Activated T-cell treated with anti-CD3 and anti-CD28 coated beads, Interleukin-2, amount 50 U/mL, for 24 hours (primary cell): ENCODE data around the gene NIT2.

ENCODE experiments used
- DNase-seq: peaks from one replicate; pipeline ENCODE4 v3.0.0-alpha.2; 2020
- H3K27ac Mint-ChIP-seq: 2 replicates; pipeline ENCODE4 v1.8.0; 2020; ENCODE audit warnings: mild to moderate bottlenecking, mixed read lengths
- H3K27me3 Mint-ChIP-seq: 2 replicates; pipeline ENCODE4 v1.8.0; 2020; ENCODE audit warnings: mixed read lengths
- H3K36me3 Mint-ChIP-seq: 2 replicates; pipeline ENCODE4 v1.8.0; 2020; ENCODE audit warnings: low read depth, mixed read lengths
- H3K4me1 Mint-ChIP-seq: 2 replicates; pipeline ENCODE4 v1.8.0; 2020; ENCODE audit warnings: low read depth, mixed read lengths
- H3K4me3 Mint-ChIP-seq: 2 replicates; pipeline ENCODE4 v1.8.0; 2020; ENCODE audit warnings: mild to moderate bottlenecking, moderate library complexity, mixed read lengths
- H3K9me3 Mint-ChIP-seq: 2 replicates; pipeline ENCODE4 v1.8.0; 2020; ENCODE audit warnings: mixed read lengths

The NIT2 gene

GRCh38 chr3:100359035-100359434, 24.5 kb downstream of the NIT2 start:
- DNase-seq, result no peak
- Mint-ChIP-seq H3K9me3 (no peaks in the 10 kb centered on the region), H3K27ac (peak overlapping the region; percentile 5), H3K4me3 (no peak overlapping the region), H3K27me3 (no peaks in the 10 kb centered on the region), H3K36me3 (peaks cover 94% of the 10 kb centered on the region), H3K4me1 (no peaks in the 10 kb centered on the region)

GRCh38 chr3:100360757-100361496, 26.4 kb downstream of the NIT2 start:
- Mint-ChIP-seq H3K4me1 (no peaks in the 10 kb centered on the region), H3K36me3 (peaks cover 94% of the 10 kb centered on the region), H3K27me3 (no peaks in the 10 kb centered on the region), H3K4me3 (no peak overlapping the region), H3K9me3 (no peaks in the 10 kb centered on the region), H3K27ac (peak overlapping the region; percentile 17)
- no peak for DNase-seq

- H3K4me3 Mint-ChIP-seq, result no peak overlapping the region
- H3K36me3 Mint-ChIP-seq, result peaks cover 95% of the 10 kb centered on the region
- no peaks in the 10 kb centered on the region for H3K9me3 Mint-ChIP-seq
- no peaks in the 10 kb centered on the region for H3K4me1 Mint-ChIP-seq
- DNase-seq, result no peak
- no peaks in the 10 kb centered on the region for H3K27me3 Mint-ChIP-seq
- no peak overlapping the region for H3K27ac Mint-ChIP-seq
These were observed 27.3 kb downstream of the NIT2 start for GRCh38 chr3:100361897-100362296.

- Mint-ChIP-seq H3K27me3 (no peaks in the 10 kb centered on the region), H3K9me3 (no peaks in the 10 kb centered on the region), H3K4me1 (no peaks in the 10 kb centered on the region), H3K36me3 (peaks cover 99% of the 10 kb centered on the region), H3K27ac (no peak overlapping the region), H3K4me3 (no peak overlapping the region)
- no peak for DNase-seq
These were observed 29.9 kb downstream of the NIT2 start for GRCh38 chr3:100364421-100364820.

GRCh38 chr3:100366424-100366823, 31.9 kb downstream of the NIT2 start:
- no peaks in the 10 kb centered on the region for H3K4me1 Mint-ChIP-seq
- no peak for DNase-seq
- H3K27ac Mint-ChIP-seq, result no peak overlapping the region
- H3K4me3 Mint-ChIP-seq, result no peak overlapping the region
- H3K36me3 Mint-ChIP-seq, result peaks cover 99% of the 10 kb centered on the region
- no peaks in the 10 kb centered on the region for H3K9me3 Mint-ChIP-seq
- H3K27me3 Mint-ChIP-seq, result no peaks in the 10 kb centered on the region

- Mint-ChIP-seq H3K36me3 (peaks cover 97% of the 10 kb centered on the region), H3K9me3 (no peaks in the 10 kb centered on the region), H3K4me3 (no peak overlapping the region), H3K27me3 (no peaks in the 10 kb centered on the region), H3K4me1 (no peaks in the 10 kb centered on the region), H3K27ac (no peak overlapping the region)
- DNase-seq, result no peak
These were observed 33.9 kb downstream of the NIT2 start for GRCh38 chr3:100368441-100368840.

GRCh38 chr3:100370756-100371155, 36.2 kb downstream of the NIT2 start:
- no peaks in the 10 kb centered on the region for H3K4me1 Mint-ChIP-seq
- no peak overlapping the region for H3K27ac Mint-ChIP-seq
- H3K4me3 Mint-ChIP-seq, result no peak overlapping the region
- no peak for DNase-seq
- H3K9me3 Mint-ChIP-seq, result no peaks in the 10 kb centered on the region
- no peaks in the 10 kb centered on the region for H3K27me3 Mint-ChIP-seq
- peaks cover 94% of the 10 kb centered on the region for H3K36me3 Mint-ChIP-seq

GRCh38 chr3:100374521-100374920, 40.0 kb downstream of the NIT2 start:
- peaks cover 90% of the 10 kb centered on the region for H3K36me3 Mint-ChIP-seq
- DNase-seq, result no peak
- no peaks in the 10 kb centered on the region for H3K9me3 Mint-ChIP-seq
- no peaks in the 10 kb centered on the region for H3K27me3 Mint-ChIP-seq
- no peak overlapping the region for H3K27ac Mint-ChIP-seq
- H3K4me3 Mint-ChIP-seq, result no peak overlapping the region
- H3K4me1 Mint-ChIP-seq, result peaks cover 1% of the 10 kb centered on the region

GRCh38 chr3:100376301-100376700, 41.7 kb downstream of the NIT2 start:
- Mint-ChIP-seq H3K27ac (no peak overlapping the region), H3K9me3 (no peaks in the 10 kb centered on the region), H3K27me3 (no peaks in the 10 kb centered on the region), H3K4me3 (no peak overlapping the region), H3K4me1 (peaks cover 1% of the 10 kb centered on the region), H3K36me3 (peaks cover 89% of the 10 kb centered on the region)
- no peak for DNase-seq

GRCh38 chr3:100384733-100385525, 50.4 kb downstream of the NIT2 start:
- H3K27ac Mint-ChIP-seq, result no peak overlapping the region
- no peak for DNase-seq
- peaks cover 9% of the 10 kb centered on the region for H3K4me1 Mint-ChIP-seq
- H3K4me3 Mint-ChIP-seq, result no peak overlapping the region
- H3K27me3 Mint-ChIP-seq, result no peaks in the 10 kb centered on the region
- H3K36me3 Mint-ChIP-seq, result peaks cover 94% of the 10 kb centered on the region
- H3K9me3 Mint-ChIP-seq, result peaks cover 3% of the 10 kb centered on the region

- no peak for DNase-seq
- no peak overlapping the region for H3K4me3 Mint-ChIP-seq
- H3K27ac Mint-ChIP-seq, result peak overlapping the region; percentile 33
- peaks cover 3% of the 10 kb centered on the region for H3K9me3 Mint-ChIP-seq
- H3K36me3 Mint-ChIP-seq, result peaks cover 86% of the 10 kb centered on the region
- peaks cover 9% of the 10 kb centered on the region for H3K4me1 Mint-ChIP-seq
- H3K27me3 Mint-ChIP-seq, result no peaks in the 10 kb centered on the region
These were observed 52.0 kb downstream of the NIT2 start for GRCh38 chr3:100386437-100387074.

- Mint-ChIP-seq H3K36me3 (peaks cover 76% of the 10 kb centered on the region), H3K9me3 (peaks cover 3% of the 10 kb centered on the region), H3K27ac (no peak overlapping the region), H3K4me3 (no peak overlapping the region), H3K27me3 (no peaks in the 10 kb centered on the region), H3K4me1 (peaks cover 20% of the 10 kb centered on the region)
- no peak for DNase-seq
These were observed 54.5 kb downstream of the NIT2 start for GRCh38 chr3:100389025-100389424.

- Mint-ChIP-seq H3K36me3 (peaks cover 67% of the 10 kb centered on the region), H3K27me3 (no peaks in the 10 kb centered on the region), H3K27ac (peak overlapping the region; percentile 74), H3K4me1 (peaks cover 60% of the 10 kb centered on the region), H3K9me3 (no peaks in the 10 kb centered on the region), H3K4me3 (no peak overlapping the region)
- no peak for DNase-seq
These were observed 61.3 kb downstream of the NIT2 start for GRCh38 chr3:100395679-100396431.

- H3K4me1 Mint-ChIP-seq, result peaks cover 63% of the 10 kb centered on the region
- H3K36me3 Mint-ChIP-seq, result peaks cover 72% of the 10 kb centered on the region
- no peak overlapping the region for H3K4me3 Mint-ChIP-seq
- H3K9me3 Mint-ChIP-seq, result no peaks in the 10 kb centered on the region
- H3K27me3 Mint-ChIP-seq, result no peaks in the 10 kb centered on the region
- H3K27ac Mint-ChIP-seq, result peak overlapping the region; percentile 11
- DNase-seq, result no peak
These were observed 62.4 kb downstream of the NIT2 start for GRCh38 chr3:100396967-100397366.
